Subcutaneous preadipocyte (primary cell): Measurements from ENCODE around the gene RPTN. TPM values are rescaled to one million over a fixed set of nuclear protein-coding genes. Genes with fewer than 3 reads are reported as not detected.

Experiments
- total RNA-seq: library from RNA; depleted of rRNA; stranded (reverse); fragments of >200 nt; gene quantifications from 2 replicates; pipeline ENCODE4 v1.2.3, GENCODE V29; 2012

RPTN gene
- total RNA-seq, result not detected in 2 replicates

GRCh38 chr1:152159144-152159543 lies at the start of gene RPTN:
TSS of gene RPTN (minus strand) at chr1:152159228. CDS start at chr1:152157889, 1,339 bp downstream.

DNA sequence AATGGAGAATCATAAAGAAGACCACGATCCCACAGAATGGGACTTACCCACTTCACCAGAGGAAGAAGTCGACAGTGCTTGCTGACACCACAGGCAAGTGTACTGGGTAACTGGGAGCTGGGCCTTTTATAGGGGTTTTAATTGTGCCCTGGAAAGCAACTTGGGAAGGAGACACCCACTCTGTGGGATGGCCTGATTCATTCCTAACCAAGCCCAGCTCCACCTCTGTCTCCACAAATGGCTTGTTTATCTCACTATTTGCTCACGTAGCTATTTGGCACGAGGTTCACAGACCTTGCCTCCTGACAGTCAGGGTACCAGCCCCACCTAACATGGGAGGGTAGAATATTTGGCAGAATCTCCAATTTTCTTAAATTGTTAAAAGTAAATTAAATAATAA lies 43.7 kb downstream of the RPTN start, which contains the start of gene TCHH:
TSS of gene TCHH (minus strand) at position 101 of the 400 bp plus-strand sequence. CDS start 1,364 bp downstream, outside the sequence.

Other genes starting within 250 kb of the RPTN start
- 11.4 and 13.1 TPM in 2 replicates for gene THEM4, start 249.7 kb downstream of the RPTN start, total RNA-seq
- gene S100A10, start 165.4 kb downstream of the RPTN start, total RNA-seq, result 147 and 245 TPM in 2 replicates
- gene S100A11, start 122.2 kb downstream of the RPTN start, total RNA-seq, result 192 and 236 TPM in 2 replicates
- not detected in 2 replicates for gene TCHHL1, start 70.2 kb downstream of the RPTN start, total RNA-seq
- under 0.01 TPM in 2 replicates for gene TCHH, start 43.8 kb downstream of the RPTN start, total RNA-seq
- not detected in 2 replicates for gene HRNR, start 65.0 kb upstream of the RPTN start, total RNA-seq
- not detected in 2 replicates for gene FLG, start 166.0 kb upstream of the RPTN start, total RNA-seq
- gene FLG2, start 200.8 kb upstream of the RPTN start, total RNA-seq, result not detected in 2 replicates